C4-2B (cell line): ENCODE results near the gene SSX2IP.

Source experiments
- ZFX ChIP-seq: fragments of 450-650 bp; IDR thresholded peaks from 2 replicates; pipeline ENCODE4 v1.6.1; 2017
- TF ChIP-seq, protein P1 (sequence below): fragments of 450-650 bp; conservative IDR thresholded peaks from 2 replicates; pipeline ENCODE4 v1.5.1; 2017; ENCODE audit warnings: mild to moderate bottlenecking

DNA sequence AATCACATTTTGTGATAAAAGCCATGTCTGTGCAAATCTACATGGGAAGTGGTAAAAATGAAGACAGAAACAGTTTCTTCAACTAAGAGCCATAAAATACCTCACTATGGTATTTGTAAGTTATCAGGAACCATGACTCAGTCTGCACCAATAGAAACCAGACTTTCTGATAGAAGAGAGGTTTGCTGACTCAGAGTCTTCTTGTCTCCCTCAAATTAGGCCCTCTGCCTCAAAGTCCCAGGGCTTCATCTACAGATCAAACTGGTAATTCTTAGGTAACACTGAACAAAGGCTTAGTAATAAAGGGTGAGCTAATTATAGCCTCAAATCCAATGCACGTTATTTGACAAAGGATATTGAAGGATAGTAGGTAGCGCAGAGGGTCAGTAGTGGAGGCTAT lies 30.9 kb upstream of the SSX2IP start:
- TF ChIP-seq, protein P1, sequence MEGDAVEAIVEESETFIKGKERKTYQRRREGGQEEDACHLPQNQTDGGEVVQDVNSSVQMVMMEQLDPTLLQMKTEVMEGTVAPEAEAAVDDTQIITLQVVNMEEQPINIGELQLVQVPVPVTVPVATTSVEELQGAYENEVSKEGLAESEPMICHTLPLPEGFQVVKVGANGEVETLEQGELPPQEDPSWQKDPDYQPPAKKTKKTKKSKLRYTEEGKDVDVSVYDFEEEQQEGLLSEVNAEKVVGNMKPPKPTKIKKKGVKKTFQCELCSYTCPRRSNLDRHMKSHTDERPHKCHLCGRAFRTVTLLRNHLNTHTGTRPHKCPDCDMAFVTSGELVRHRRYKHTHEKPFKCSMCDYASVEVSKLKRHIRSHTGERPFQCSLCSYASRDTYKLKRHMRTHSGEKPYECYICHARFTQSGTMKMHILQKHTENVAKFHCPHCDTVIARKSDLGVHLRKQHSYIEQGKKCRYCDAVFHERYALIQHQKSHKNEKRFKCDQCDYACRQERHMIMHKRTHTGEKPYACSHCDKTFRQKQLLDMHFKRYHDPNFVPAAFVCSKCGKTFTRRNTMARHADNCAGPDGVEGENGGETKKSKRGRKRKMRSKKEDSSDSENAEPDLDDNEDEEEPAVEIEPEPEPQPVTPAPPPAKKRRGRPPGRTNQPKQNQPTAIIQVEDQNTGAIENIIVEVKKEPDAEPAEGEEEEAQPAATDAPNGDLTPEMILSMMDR: no peak
- no peak for TF ChIP-seq ZFX
